Brain microvascular endothelial cell (primary cell): ENCODE results near the gene FAM219A.

Experiments used
- DNase-seq: peaks from one replicate; pipeline ENCODE4 v3.0.0-alpha.2; 2020
- H3K27ac ChIP-seq: fragments of 250-450 bp; sonication (Bioruptor Pico); 2 replicates; pipeline ENCODE4 v1.5.1; 2020; ENCODE audit warnings: mild to moderate bottlenecking, moderate library complexity
- H3K27me3 ChIP-seq: fragments of 250-450 bp; sonication (Bioruptor Pico); replicated peaks from 2 replicates; pipeline ENCODE4 v1.5.1; 2020; ENCODE audit warnings: mild to moderate bottlenecking
- H3K36me3 ChIP-seq: fragments of 250-450 bp; sonication (Bioruptor Pico); replicated peaks from 2 replicates; pipeline ENCODE4 v1.5.1; 2020; ENCODE audit warnings: mild to moderate bottlenecking
- H3K4me3 ChIP-seq: 2 replicates; pipeline ENCODE4 v1.5.1; 2011; ENCODE audit warnings: low read depth, mild to moderate bottlenecking, control low read depth, low read length, moderate library complexity
- in situ Hi-C: cut with HindIII; loops from 2 replicates; pipeline ENCODE4 v1.10.0; 2017; ENCODE audit warnings: low sequenced_read_pairs, low pct_ligation_motif_present
- TF ChIP-seq, protein P1 (sequence below): IDR thresholded peaks from 2 replicates; pipeline ENCODE4 v1.5.1; 2011; ENCODE audit warnings: low read depth, mild to moderate bottlenecking, moderate library complexity, low read length, control low read depth, inconsistent platforms; ENCODE audit errors: missing control alignments

Gene FAM219A

DNA sequence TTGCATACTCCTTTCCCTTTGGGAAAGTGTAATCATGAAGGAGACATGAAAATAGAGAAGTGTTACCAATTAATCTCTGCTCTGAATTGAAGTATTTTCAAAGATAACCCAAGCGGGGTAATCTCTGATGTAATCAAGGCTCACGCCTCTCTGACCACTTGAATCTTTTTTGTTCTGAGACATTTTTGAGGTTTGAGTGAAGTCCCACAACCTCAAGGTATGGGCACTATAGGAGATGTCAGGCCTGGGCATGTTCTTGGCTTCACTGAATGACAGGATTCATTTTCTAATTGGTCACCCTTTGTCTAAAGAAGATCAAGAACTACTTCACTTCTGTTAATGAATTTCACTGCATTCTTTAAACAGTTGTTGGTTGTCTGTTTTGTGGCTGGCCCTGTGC, 40.7 kb upstream of the FAM219A start:
- TF ChIP-seq, protein P1, sequence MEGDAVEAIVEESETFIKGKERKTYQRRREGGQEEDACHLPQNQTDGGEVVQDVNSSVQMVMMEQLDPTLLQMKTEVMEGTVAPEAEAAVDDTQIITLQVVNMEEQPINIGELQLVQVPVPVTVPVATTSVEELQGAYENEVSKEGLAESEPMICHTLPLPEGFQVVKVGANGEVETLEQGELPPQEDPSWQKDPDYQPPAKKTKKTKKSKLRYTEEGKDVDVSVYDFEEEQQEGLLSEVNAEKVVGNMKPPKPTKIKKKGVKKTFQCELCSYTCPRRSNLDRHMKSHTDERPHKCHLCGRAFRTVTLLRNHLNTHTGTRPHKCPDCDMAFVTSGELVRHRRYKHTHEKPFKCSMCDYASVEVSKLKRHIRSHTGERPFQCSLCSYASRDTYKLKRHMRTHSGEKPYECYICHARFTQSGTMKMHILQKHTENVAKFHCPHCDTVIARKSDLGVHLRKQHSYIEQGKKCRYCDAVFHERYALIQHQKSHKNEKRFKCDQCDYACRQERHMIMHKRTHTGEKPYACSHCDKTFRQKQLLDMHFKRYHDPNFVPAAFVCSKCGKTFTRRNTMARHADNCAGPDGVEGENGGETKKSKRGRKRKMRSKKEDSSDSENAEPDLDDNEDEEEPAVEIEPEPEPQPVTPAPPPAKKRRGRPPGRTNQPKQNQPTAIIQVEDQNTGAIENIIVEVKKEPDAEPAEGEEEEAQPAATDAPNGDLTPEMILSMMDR = no peak

DNA sequence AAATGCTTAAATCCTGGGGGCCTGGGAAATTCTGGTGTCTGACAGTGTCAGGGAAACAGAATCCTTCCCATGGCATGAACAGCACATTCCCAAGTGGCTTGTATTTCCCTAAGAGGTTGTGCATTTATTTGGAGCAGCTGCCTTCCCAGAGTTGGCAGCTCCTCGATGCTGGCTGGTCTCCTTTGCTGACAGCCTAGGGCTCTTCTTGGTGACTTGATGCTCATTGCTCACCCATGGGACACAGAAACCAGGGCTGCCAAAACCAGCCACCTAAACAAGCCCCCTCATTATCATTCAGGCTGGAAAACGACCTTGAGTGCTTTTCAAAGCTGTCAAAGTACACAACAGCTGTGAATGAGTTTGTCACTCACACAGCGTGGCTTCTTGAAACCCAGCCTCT, 40.2 kb upstream of the FAM219A start:
- in situ Hi-C loops = no loop called here
- no peak overlapping the region for H3K27ac ChIP-seq
- H3K4me3 ChIP-seq = no peak overlapping the region
- DNase-seq = no peak
- no peaks in the 10 kb centered on the region for H3K36me3 ChIP-seq
- TF ChIP-seq, protein P1 = no peak
- peaks cover 3% of the 10 kb centered on the region for H3K27me3 ChIP-seq

More for the DNA sequence above, 40.7 kb upstream of the FAM219A start:
- no peaks in the 10 kb centered on the region for H3K36me3 ChIP-seq
- H3K27me3 ChIP-seq = peaks cover 5% of the 10 kb centered on the region
- H3K4me3 ChIP-seq = no peak overlapping the region
- H3K27ac ChIP-seq = no peak overlapping the region
- DNase-seq = no peak
- in situ Hi-C loops = no loop called here

DNA sequence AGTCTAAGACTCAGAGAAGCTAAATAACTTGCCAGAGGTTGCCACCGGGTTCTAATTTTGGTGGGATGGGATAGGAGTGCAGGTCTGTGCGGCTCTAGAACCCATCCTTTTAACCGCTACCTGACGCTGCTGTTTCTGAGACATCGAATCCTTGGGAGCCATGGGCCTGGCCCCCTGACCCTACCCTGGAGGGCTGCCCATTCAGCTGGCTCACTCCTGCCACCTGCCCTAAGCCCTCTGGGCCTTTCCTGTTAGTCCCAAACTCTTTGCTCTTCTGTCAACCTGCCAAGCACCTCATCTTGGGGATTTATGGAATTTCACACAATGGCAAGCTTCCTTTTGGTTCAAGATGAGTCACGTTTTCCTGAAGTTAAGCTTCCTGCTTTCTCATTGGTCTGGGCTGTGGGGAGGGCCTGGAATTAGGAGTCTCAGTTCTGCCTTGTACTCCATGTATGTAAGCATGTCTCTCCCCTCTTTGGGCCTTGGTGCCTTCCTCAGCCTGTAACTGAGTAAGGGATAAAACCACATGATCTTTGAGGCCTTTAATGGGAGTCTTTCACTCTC, 37.9 kb upstream of the FAM219A start:
- Histone ChIP-seq H3K4me3 (no peak overlapping the region), H3K27me3 (no peaks in the 10 kb centered on the region), H3K36me3 (no peaks in the 10 kb centered on the region), H3K27ac (no peak overlapping the region)
- DNase-seq = no peak
- TF ChIP-seq, protein P1 = no peak
- in situ Hi-C loops = no loop called here

DNA sequence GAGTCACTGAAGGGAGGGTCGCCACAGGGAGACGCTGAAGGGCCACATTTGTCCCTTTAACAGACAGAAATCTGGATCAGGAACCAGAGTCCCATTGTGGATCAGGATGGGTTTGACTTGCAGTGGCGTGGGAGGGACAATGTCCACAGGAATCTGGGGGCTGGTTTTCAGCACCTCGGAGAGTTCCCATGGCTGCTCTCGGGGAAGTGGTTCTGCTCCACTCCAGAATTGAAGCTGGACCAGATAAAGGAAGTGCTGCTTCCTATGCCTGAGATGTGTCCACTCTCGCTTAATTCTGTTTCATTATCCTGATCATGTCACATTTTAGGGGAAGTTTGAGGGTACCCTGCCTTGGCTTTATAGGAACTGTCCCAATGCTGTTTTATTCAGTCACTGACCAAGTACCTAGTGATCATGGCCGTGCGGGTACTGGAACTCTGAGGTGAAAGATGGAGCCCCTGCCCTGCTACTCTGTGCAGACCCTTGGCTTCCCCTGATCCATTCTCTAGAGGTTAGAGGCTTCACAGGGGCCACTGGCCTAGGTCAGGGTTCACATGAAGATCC, 35.7 kb upstream of the FAM219A start:
- in situ Hi-C loops = no loop called here
- Histone ChIP-seq H3K27ac (no peak overlapping the region), H3K36me3 (no peaks in the 10 kb centered on the region), H3K4me3 (no peak overlapping the region), H3K27me3 (no peaks in the 10 kb centered on the region)
- TF ChIP-seq, protein P1 = no peak
- peak; percentile 22 for DNase-seq

DNA sequence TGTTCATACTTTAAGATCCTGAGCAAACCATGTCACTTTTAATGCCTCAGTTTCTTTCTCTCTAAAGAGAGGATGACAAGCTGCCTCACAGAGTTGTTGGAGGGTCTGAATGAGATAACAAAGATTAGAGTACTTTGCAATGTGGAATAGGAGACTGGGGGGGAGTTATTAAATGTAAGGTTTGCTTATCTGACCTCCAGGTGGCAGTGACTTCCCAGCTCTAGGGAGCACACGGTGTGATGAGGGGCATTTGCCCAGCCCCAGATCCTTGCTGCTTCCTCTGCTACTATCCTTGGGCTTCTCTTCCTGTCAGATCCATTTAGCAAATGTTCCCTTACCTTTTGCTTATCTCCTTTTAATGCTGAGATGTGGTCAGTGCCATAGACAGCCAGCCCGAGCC, 33.7 kb upstream of the FAM219A start:
- TF ChIP-seq, protein P1 = no peak
- no peak overlapping the region for H3K27ac ChIP-seq
- in situ Hi-C loops = no loop called here
- no peak for DNase-seq
- no peaks in the 10 kb centered on the region for H3K27me3 ChIP-seq
- no peak overlapping the region for H3K4me3 ChIP-seq
- H3K36me3 ChIP-seq = no peaks in the 10 kb centered on the region

DNA sequence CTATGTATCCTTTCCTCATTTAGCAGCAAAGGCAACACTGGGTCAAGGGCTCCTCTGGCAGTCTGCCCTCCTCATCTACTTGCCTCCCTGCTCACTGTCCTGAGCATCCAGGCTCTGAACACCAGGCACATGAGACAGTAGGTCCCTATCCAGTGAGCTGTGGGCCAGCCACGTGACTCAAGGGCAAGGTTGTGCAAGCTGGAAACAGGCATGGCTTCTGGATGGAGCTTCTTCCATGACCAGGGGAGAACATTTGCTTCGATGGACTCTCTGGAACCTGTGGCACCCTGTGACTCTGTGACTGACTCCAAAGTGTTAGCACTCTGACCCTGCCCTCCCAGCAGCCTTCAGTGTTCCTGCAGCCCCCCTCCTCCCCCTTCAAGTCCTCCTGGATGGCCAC, 33.2 kb upstream of the FAM219A start:
- H3K27ac ChIP-seq = no peak overlapping the region
- in situ Hi-C loops = no loop called here
- H3K27me3 ChIP-seq = no peaks in the 10 kb centered on the region
- TF ChIP-seq, protein P1 = no peak
- DNase-seq = no peak
- no peaks in the 10 kb centered on the region for H3K36me3 ChIP-seq
- no peak overlapping the region for H3K4me3 ChIP-seq
